PFSK-1 (cell line): ENCODE results near the gene MINK1.

ENCODE experiments used
- POLR2AphosphoS5 ChIP-seq: IDR thresholded peaks from 2 replicates; pipeline ENCODE4 v1.6.1; 2012; ENCODE audit warnings: low read depth, mild to moderate bottlenecking, control low read depth, low read length, moderate library complexity
- SIN3A ChIP-seq: IDR thresholded peaks from 2 replicates; pipeline ENCODE4 v1.6.1; 2012; ENCODE audit warnings: mild to moderate bottlenecking, low read length, moderate library complexity, borderline replicate concordance; ENCODE audit not compliant: insufficient read depth

GRCh38 chr17:4849011-4849536, 15.9 kb downstream of the MINK1 start:
- TF ChIP-seq SIN3A: no peak
- TF ChIP-seq POLR2AphosphoS5: no peak
